H9 (cell line): ENCODE data around the gene CRYGN. TPM values are rescaled to one million over a fixed set of nuclear protein-coding genes. Genes with fewer than 3 reads are reported as not detected.

Experiments
- DNase-seq: peaks from one replicate; pipeline ENCODE4 v3.0.0-alpha.2; 2017
- H2AFZ ChIP-seq: one replicate; pipeline ENCODE4 v1.6.1; 2013; ENCODE audit warnings: mild to moderate bottlenecking, low read length, control low read depth, moderate library complexity
- H2AK5ac ChIP-seq: 2 replicates; pipeline ENCODE4 v1.6.1; 2013; ENCODE audit warnings: low read length, control low read depth, mixed read lengths; ENCODE audit not compliant: insufficient read length
- H2BK120ac ChIP-seq: one replicate; pipeline ENCODE4 v1.6.1; 2013; ENCODE audit warnings: low read depth, mild to moderate bottlenecking, low read length, control low read depth, inconsistent platforms; ENCODE audit not compliant: poor library complexity, severe bottlenecking
- H2BK12ac ChIP-seq: 2 replicates; pipeline ENCODE4 v1.6.1; 2013; ENCODE audit warnings: low read length, control low read depth, mixed read lengths, low read depth; ENCODE audit not compliant: insufficient read length
- H2BK15ac ChIP-seq: 2 replicates; pipeline ENCODE4 v1.6.1; 2013; ENCODE audit warnings: low read depth, low read length, control low read depth
- H2BK20ac ChIP-seq: one replicate; pipeline ENCODE4 v1.6.1; 2013; ENCODE audit warnings: low read depth, mild to moderate bottlenecking, low read length, control low read depth, inconsistent platforms; ENCODE audit not compliant: poor library complexity, severe bottlenecking
- H2BK5ac ChIP-seq: 2 replicates; pipeline ENCODE4 v1.6.1; 2013; ENCODE audit warnings: low read length, control low read depth, mixed read lengths; ENCODE audit not compliant: insufficient read length
- H3K14ac ChIP-seq: 2 replicates; pipeline ENCODE4 v1.6.1; 2013; ENCODE audit warnings: low read length, control low read depth; ENCODE audit not compliant: insufficient read depth
- H3K18ac ChIP-seq: 2 replicates; pipeline ENCODE4 v1.6.1; 2013; ENCODE audit warnings: low read depth, mild to moderate bottlenecking, mixed read lengths, low read length, control low read depth; ENCODE audit not compliant: insufficient read length
- H3K23ac ChIP-seq: 2 replicates; pipeline ENCODE4 v1.6.1; 2013; ENCODE audit warnings: low read length, control low read depth, mixed read lengths, low read depth; ENCODE audit not compliant: insufficient read length
- H3K23me2 ChIP-seq: 2 replicates; pipeline ENCODE4 v1.6.1; 2013; ENCODE audit warnings: low read depth, mild to moderate bottlenecking, mixed read lengths, low read length, control low read depth; ENCODE audit not compliant: insufficient read length, poor library complexity, severe bottlenecking
- H3K27ac ChIP-seq: 2 replicates; pipeline ENCODE4 v1.5.1; 2013; ENCODE audit warnings: low read length, control low read depth, mixed read lengths, low read depth; ENCODE audit not compliant: insufficient read length
- H3K27me3 ChIP-seq: 2 replicates; pipeline ENCODE4 v1.6.1; 2013; ENCODE audit warnings: low read length, control low read depth, inconsistent platforms; ENCODE audit not compliant: insufficient read depth
- H3K4ac ChIP-seq: 2 replicates; pipeline ENCODE4 v1.6.1; 2013; ENCODE audit warnings: low read depth, mild to moderate bottlenecking, control low read depth, inconsistent platforms, low read length, moderate library complexity
- H3K4me1 ChIP-seq: 2 replicates; pipeline ENCODE4 v1.6.1; 2013; ENCODE audit warnings: low read length, control low read depth, inconsistent platforms; ENCODE audit not compliant: insufficient read depth
- H3K4me2 ChIP-seq: 2 replicates; pipeline ENCODE4 v1.6.1; 2013; ENCODE audit warnings: low read length, control low read depth, mixed read lengths; ENCODE audit not compliant: insufficient read length, insufficient read depth
- H3K56ac ChIP-seq: 2 replicates; pipeline ENCODE4 v1.6.1; 2013; ENCODE audit warnings: low read depth, mild to moderate bottlenecking, mixed read lengths, low read length, control low read depth; ENCODE audit not compliant: insufficient read length
- H3K79me1 ChIP-seq: 2 replicates; pipeline ENCODE4 v1.6.1; 2013; ENCODE audit warnings: low read depth, mild to moderate bottlenecking, moderate library complexity, low read length, control low read depth, inconsistent platforms; ENCODE audit not compliant: insufficient read depth, poor library complexity, severe bottlenecking
- H3K79me2 ChIP-seq: 2 replicates; pipeline ENCODE4 v1.6.1; 2013; ENCODE audit warnings: low read length, control low read depth, inconsistent platforms; ENCODE audit not compliant: insufficient read depth
- H3K9ac ChIP-seq: 2 replicates; pipeline ENCODE4 v1.6.1; 2013; ENCODE audit warnings: low read length, control low read depth, mixed read lengths; ENCODE audit not compliant: insufficient read length; ENCODE audit errors: extremely low read depth
- H3K9me3 ChIP-seq: one replicate; pipeline ENCODE4 v1.6.1; 2013; ENCODE audit warnings: low read depth, low read length, inconsistent platforms; ENCODE audit not compliant: control insufficient read depth
- H3T11ph ChIP-seq: one replicate; pipeline ENCODE4 v1.6.1; 2013; ENCODE audit warnings: mild to moderate bottlenecking, low read length, control low read depth, inconsistent platforms
- H4K20me1 ChIP-seq: one replicate; pipeline ENCODE4 v1.6.1; 2013; ENCODE audit not compliant: control insufficient read depth, insufficient read length, insufficient read depth
- H4K5ac ChIP-seq: 2 replicates; pipeline ENCODE4 v1.6.1; 2013; ENCODE audit warnings: low read depth, mild to moderate bottlenecking, mixed read lengths, low read length, control low read depth; ENCODE audit not compliant: insufficient read length
- H4K8ac ChIP-seq: replicated peaks from 2 replicates; pipeline ENCODE4 v1.6.1; 2013; ENCODE audit warnings: low read length, control low read depth, mixed read lengths, low read depth; ENCODE audit not compliant: insufficient read length
- H4K91ac ChIP-seq: 2 replicates; pipeline ENCODE4 v1.6.1; 2013; ENCODE audit warnings: low read depth, mild to moderate bottlenecking, moderate library complexity, mixed read lengths, low read length, control low read depth; ENCODE audit not compliant: insufficient read length
- H3K27ac Mint-ChIP-seq, 3 experiments: 2 replicates in 2 of 3; 3 replicates in 1 of 3; pipeline ENCODE4 v1.8.0; 2020 to 2021; ENCODE audit warnings: mixed read lengths in 3 of 3, mild to moderate bottlenecking in 1 of 3, moderate library complexity in 1 of 3
- H3K27me3 Mint-ChIP-seq: 2 replicates; pipeline ENCODE4 v1.8.0; 2021; ENCODE audit warnings: low read depth, mild to moderate bottlenecking, moderate library complexity, mixed read lengths
- H3K36me3 Mint-ChIP-seq, 3 experiments: 2 replicates in 2 of 3; 3 replicates in 1 of 3; pipeline ENCODE4 v1.8.0; 2020 to 2021; ENCODE audit warnings: low read depth in 3 of 3, mixed read lengths in 3 of 3; ENCODE audit not compliant: insufficient read depth in 1 of 3
- H3K4me1 Mint-ChIP-seq, 2 experiments: 2 replicates each; pipeline ENCODE4 v1.8.0; 2020; ENCODE audit warnings: mixed read lengths in 2 of 2
- H3K4me3 Mint-ChIP-seq, 2 experiments: 2 replicates in 1 of 2; 3 replicates in 1 of 2; pipeline ENCODE4 v1.8.0; 2020 to 2021; ENCODE audit warnings: mild to moderate bottlenecking in 2 of 2, mixed read lengths in 2 of 2, moderate library complexity in 1 of 2
- H3K9me3 Mint-ChIP-seq, 2 experiments: 2 replicates in 1 of 2; 3 replicates in 1 of 2; pipeline ENCODE4 v1.8.0; 2020; ENCODE audit warnings: mild to moderate bottlenecking in 2 of 2, mixed read lengths in 2 of 2, moderate library complexity in 1 of 2
- WGBS: extraction: QIAGEN DNeasy Blood & Tissue Kit; methylation state at CpG from one replicate; pipeline ENCODE4 v1.1.7; 2013; ENCODE audit warnings: missing lambda C conversion rate, low lambda C conversion rate, mixed read lengths; ENCODE audit not compliant: insufficient read length; ENCODE audit errors: extremely low coverage; 5-methylcytosine and 5-hydroxymethylcytosine counted together
- total RNA-seq: library from RNA; stranded (reverse); gene quantifications from 2 replicates; pipeline ENCODE4 v1.2.1, GENCODE V29; 2021
- TF ChIP-seq, protein P1 (sequence below): fragments of 200-600 bp; sonication (generic); conservative IDR thresholded peaks from 3 replicates; pipeline ENCODE4 v1.8.0; 2021; ENCODE audit warnings: antibody characterized with exemption, mild to moderate bottlenecking

The CRYGN gene
- total RNA-seq, 1 experiment from 2014 or later: 1.8 TPM

GRCh38 chr7:151405588-151405987 is 34.4 kb downstream of the CRYGN start:
- Histone ChIP-seq H4K5ac (no peak overlapping the region), H2AK5ac (no peak overlapping the region), H3K4me1 (no peaks in the 10 kb centered on the region; the same call in 1 of the 2 replicates), H3K23ac (no peak overlapping the region), H2AFZ (no peak overlapping the region), H3K79me2 (no peaks in the 10 kb centered on the region), H2BK5ac (no peak overlapping the region), H3K18ac (no peak overlapping the region), H4K8ac (no peak overlapping the region), H4K91ac (no peak overlapping the region), H2BK20ac (no peak overlapping the region), H3K23me2 (peaks cover 21% of the 10 kb centered on the region), H2BK120ac (no peak overlapping the region), H3K4ac (no peak overlapping the region), H3K14ac (no peak overlapping the region), H3T11ph (no peak overlapping the region), H2BK12ac (no peak overlapping the region), H2BK15ac (no peak overlapping the region; the same call in 1 of the 2 replicates), H3K9ac (no peak overlapping the region), H4K20me1 (no peaks in the 10 kb centered on the region), H3K27ac (no peak overlapping the region), H3K27me3 (no peaks in the 10 kb centered on the region; the same call in 1 of the 2 replicates), H3K56ac (no peak overlapping the region), H3K4me2 (no peak overlapping the region), H3K9me3 (no peaks in the 10 kb centered on the region), H3K79me1 (no peaks in the 10 kb centered on the region)
- peak; percentile 27 for DNase-seq
- Mint-ChIP-seq H3K4me1 (peaks cover 21 to 28% of the 10 kb centered on the region in 2 experiments), H3K27me3 (peaks cover 15% of the 10 kb centered on the region), H3K36me3 (peaks cover 0 to 8% (median 2%) of the 10 kb centered on the region in 3 experiments; a peak in 5 of 7 replicates), H3K9me3 (no peaks in the 10 kb centered on the region), H3K27ac (no peak overlapping the region), H3K4me3 (no peak overlapping the region)
- no CpG with 5 or more reads among the region's 10 CpGs for WGBS
- TF ChIP-seq, protein P1, sequence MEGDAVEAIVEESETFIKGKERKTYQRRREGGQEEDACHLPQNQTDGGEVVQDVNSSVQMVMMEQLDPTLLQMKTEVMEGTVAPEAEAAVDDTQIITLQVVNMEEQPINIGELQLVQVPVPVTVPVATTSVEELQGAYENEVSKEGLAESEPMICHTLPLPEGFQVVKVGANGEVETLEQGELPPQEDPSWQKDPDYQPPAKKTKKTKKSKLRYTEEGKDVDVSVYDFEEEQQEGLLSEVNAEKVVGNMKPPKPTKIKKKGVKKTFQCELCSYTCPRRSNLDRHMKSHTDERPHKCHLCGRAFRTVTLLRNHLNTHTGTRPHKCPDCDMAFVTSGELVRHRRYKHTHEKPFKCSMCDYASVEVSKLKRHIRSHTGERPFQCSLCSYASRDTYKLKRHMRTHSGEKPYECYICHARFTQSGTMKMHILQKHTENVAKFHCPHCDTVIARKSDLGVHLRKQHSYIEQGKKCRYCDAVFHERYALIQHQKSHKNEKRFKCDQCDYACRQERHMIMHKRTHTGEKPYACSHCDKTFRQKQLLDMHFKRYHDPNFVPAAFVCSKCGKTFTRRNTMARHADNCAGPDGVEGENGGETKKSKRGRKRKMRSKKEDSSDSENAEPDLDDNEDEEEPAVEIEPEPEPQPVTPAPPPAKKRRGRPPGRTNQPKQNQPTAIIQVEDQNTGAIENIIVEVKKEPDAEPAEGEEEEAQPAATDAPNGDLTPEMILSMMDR: no peak
